Activated CD8-positive, alpha-beta memory T cell treated with anti-CD3 and anti-CD28 coated beads for 36 hours (primary cell): ENCODE measurements around the gene ZNF428. TPM values are rescaled to one million over a fixed set of nuclear protein-coding genes. Genes with fewer than 3 reads are reported as not detected.
"Not testable (repeated sequence)": the region's sequence is repeated elsewhere in the genome, so short reads cannot be mapped to it uniquely, and the experiment has no call there.

Experiments
- CTCF ChIA-PET: fragments of 350-600 bp; sonication (Branson Sonifier 250); formaldehyde crosslinking; loops from one replicate; lab custom pipeline; 2021; ENCODE audit warnings: antibody characterized with exemption; lab: Charles Lee
- POLR2A ChIA-PET: fragments of 350-600 bp; sonication (Branson Sonifier 250); formaldehyde crosslinking; loops from one replicate; lab custom pipeline; 2021; ENCODE audit warnings: antibody characterized with exemption; lab: Charles Lee
- total RNA-seq, 2 experiments: library from RNA; stranded (reverse); gene quantifications; one replicate each; pipeline ENCODE4 v1.2.3, GENCODE V29; 2021

Gene ZNF428
- total RNA-seq, 2 experiments from 2014 or later = 19.8 to 20.1 TPM

DNA sequence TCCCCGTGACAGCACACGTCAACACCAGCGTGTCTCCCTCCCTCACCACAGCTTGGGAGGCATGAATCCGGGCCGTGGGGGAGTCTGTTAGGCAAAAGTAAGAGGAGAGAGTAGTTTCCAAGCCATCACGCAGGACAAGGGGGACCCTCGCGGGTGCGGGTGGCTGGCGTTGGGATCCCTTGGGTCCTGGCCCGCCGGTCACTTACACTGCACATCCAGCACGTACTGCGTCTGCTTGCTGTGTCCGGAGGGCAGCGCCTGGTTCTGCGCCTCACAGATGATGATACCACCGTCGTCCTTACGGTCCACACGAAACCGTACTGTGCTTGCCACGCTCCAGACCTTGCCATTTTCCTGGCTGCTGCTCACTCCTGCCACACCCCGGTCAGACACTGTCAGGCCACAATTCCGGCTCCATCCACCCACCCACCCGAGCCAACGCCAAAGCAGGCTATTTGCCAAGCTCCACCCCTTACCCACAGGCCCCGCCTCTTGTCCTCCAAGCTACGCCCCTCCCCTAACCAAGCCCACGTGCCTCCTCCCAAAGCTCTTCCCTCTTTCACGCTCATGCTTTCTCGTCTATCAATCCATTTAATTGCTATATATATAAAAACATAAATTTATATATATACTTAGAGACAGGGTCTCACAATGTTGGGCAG lies 6.6 kb upstream of the ZNF428 start:
- CTCF ChIA-PET = no interaction called here
- POLR2A ChIA-PET = no interaction called here

DNA sequence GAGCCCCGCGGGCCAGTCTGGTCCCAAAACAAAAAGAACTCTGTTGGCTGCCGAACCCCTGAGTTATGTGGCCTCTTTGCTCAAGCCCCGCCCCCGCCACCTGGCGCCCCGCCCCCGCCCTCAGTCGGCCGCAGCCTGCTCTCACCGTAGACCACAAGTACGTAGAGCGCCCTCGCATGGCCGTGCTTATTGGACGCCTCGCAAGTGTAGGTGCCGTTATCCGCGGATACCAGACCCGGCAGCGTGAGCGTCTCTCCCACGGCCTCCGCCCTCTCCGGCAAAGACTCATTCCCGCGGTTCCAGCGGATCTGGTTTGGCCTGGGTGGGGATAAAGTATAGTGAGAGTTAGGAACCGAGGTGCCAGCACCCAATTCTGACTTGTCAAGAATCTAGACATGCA lies 5.5 kb upstream of the ZNF428 start:
- ChIA-PET POLR2A (no interaction called here), CTCF (no interaction called here)

DNA sequence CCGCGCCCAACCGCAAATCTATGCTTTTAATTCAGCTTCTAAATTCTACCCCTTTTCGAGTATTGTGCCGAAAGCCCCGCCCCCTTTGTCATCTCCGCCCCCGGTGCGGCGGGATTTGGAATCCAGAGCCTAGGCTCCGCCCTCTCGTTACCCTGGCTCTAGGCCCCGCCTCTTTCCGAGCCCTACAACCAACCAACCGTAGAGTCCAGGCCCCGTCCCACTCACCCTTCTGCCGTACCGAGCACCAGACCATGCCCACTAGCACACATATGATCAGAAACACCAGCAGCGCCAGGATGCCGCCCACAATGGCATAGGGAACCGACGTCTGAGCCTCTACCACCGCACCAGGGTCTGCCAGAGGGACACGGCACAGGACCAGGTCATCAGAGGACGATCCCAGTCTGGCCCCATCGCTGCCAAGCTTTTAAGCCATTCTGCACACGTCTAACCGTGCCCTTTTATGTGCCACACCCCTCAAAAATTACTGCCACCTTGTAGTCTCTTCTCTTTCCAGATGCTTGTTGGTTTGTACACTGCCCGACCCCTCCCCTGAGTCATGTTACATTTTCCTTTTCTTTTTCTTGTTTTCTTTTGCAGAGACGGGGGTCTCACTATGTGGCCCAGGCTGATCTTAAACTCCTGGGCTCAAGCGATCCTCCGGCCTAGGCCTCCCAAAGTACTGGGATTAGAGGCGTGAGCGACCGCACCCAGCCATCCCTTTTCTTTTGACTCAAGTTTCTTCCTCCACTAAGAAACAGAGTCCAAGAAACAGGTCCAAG lies 4.7 kb upstream of the ZNF428 start:
- ChIA-PET POLR2A (no interaction called here), CTCF (no interaction called here)

DNA sequence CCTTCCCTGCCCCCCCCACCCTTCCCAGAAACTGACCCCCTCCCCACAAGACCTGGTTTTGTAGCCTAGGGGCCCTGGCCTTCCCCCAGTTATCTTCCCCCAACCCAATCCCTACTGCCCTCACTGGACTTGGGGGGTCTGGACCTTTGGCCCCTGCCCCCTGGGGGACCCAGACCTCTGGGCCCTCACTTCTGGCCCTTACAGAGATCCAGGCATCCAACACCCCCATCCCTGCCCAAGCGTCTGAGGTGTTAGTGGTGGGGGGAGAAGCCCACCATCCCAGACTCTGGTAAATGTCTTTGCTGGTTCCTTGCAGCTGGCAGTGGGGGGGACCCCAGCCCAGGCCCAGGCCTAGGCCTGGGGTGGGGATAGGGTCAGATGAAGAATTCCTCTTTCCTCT lies 3.5 kb upstream of the ZNF428 start:
- ChIA-PET POLR2A (no interaction called here), CTCF (no interaction called here)

DNA sequence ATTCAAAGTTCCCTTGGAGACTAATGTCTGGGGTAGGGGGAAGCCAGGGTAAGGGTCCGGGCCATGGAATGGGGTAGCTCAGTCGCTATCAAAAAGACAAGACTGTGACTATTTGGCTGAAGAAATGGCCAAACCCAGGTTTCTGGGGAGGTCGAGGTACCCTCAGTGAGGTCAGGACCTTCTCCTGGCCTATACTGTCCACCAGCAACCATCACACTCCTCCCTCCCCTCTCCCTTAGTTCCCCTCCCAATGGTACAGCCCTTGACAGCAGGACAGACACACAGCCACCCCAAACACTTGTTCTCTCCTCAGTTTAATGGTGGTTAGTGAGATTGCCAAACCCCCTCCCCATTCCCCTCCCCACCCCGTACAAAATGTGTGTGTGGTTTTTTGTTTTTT lies 2.6 kb upstream of the ZNF428 start:
- ChIA-PET CTCF (interaction anchor here (1.0 kb wide), 1 partner anchor 27 kb away, joined by 3 read pairs; no protein-coding TSS in a partner anchor), POLR2A (no interaction called here)

DNA sequence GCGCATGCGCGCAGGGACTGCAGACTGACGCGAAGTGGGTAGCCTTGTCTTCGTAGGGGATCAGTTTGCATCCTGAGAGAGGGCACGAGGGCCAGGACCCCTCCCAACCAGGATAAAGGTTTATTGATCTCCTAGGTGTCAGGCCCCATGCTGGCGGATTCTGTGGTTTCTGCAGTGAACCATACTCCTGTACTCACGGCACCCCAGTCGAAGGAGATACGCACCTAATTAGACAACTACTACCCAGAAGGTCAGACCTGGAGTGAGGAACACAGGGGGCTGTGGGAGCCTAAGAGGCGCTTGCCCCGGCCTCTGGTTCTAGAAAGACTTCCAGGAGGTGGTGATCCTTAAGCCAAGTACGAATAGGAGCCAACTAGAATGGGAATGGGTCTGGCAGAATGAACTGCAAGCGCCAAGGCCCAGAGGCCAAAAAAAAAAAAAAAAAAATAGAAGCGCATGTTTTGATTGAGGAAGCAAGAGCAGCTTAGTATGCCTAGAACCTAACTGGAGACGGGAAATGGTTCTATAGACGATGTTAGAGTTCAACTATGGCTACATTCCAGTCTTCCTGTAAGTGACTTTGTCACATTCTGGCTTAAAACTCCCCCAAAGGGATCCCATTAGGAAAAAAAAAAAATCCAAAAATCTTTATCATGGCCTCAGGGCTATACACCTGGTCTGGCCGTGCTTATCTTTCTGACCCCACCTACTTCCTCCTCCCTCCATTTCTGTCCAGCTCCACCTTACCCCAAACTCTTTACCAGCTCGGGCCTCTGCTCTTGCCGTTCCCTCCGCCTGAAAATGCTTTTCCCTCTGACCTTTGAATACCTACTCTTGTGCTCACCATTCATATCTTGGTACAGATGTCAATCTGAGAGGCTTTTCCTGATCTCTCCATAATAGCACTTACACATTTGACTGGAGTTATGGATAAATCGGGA lies 902 bp upstream of the ZNF428 start:
- ChIA-PET CTCF (no interaction called here), POLR2A (interaction anchor here (0.6 to 1.4 kb wide), 2 partner anchors 24 to 117 kb away, joined by 3 to 6 read pairs; partner anchors contain the start of genes IRGQ and ZNF576)

DNA sequence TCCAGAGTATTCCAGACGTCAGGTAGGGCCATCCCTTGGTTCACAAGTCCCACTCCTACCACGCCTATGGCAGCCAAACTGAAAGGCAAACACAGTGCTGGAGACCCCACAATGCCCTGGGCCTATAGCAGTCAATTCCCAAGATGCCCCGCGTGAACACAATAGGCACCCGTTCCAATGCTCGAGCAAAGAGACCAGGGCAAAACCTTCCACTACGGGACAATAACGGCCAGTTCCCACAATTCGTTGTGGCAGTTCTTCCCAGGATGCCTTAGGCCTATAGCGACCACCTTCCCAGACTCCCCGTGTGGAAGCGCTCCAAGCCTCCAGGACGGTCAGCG lies 538 bp downstream of the ZNF428 start:
- ChIA-PET POLR2A (no interaction called here), CTCF (interaction anchor here (0.7 kb wide), 1 partner anchor 148 kb away, joined by 3 read pairs; no protein-coding TSS in a partner anchor)

DNA sequence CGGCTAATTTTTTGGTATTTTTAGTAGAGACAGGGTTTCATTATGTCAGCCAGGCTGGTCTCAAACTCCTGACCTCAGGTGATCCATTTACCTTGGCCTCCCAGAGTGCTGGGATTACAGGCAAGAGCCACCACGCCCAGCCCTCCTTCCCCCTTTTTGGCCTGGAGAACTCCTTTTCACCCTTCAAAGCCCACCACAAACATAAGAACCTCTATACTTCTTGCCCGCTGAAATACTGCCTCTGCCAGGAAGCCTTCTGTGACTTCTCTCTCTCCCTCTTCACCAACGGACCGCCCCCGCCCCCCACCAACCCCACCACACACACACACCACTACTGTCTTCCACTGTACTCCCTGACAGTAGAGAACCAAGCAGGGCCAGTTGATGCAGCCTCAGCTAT lies 2.5 kb downstream of the ZNF428 start:
- POLR2A ChIA-PET = no interaction called here
- CTCF ChIA-PET = interaction anchor here (0.8 kb wide), 1 partner anchor 23 kb away, joined by 4 read pairs; no protein-coding TSS in a partner anchor

DNA sequence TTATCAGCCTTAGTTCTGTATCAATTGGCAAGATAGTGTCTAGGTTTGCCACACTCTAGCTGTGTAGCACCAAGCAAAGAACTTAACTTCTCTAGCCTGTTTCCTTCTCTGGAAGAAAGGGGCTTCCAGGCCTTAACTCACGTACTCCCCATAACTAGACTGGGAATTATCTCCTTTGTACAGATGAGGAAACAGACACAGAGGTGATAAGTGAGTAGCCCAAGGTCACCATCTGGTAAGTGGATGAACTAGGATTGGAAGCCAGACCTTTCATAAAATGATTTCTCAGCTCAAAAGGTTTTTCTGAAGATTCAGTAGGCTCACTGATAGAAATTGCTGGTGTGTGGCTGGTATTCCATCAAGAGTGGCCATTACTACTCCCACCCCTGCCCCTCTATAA lies 3.1 kb downstream of the ZNF428 start:
- POLR2A ChIA-PET = interaction anchor here (0.5 kb wide), 1 partner anchor 168 kb away, joined by 3 read pairs; no protein-coding TSS in a partner anchor
- CTCF ChIA-PET = no interaction called here

DNA sequence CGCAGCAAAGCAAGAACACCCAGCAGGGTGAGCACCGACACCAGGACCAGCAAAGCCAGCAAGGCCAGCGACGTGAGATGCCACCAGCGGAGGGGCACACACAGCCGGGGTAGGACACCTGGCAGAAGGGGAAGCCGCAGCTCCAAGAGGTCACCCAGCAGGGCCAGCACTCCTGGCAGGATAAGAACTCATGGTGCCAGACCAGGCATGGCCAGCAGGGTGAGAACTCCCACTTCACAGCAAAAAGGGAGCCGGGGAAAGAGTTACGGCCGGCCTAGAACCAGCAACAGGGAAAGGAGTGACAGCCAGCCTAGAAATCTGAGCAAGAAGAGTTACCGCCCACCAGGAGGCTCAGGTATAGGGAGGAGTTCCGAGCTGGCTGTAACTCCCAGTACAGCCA lies 7.1 kb downstream of the ZNF428 start:
- POLR2A ChIA-PET = no interaction called here

DNA sequence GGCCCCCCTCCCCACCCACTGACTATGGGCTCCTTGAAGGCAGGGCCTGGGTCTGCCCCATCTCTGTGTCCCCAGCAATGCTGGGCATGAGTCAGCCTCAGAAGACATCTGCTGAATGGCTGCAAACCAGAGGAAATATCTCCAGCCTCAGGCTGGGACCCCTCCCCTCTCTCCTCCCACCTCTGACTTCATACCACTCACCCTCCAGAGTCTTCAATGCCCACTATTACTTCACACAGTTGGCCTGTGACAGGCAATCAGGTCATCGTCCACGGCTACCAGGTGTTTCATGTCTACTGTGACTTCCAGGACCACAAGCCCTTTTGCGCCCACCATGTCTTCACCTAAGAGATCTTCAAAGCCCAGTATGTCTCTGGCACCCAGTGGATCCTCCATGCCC lies 7.6 kb downstream of the ZNF428 start, which contains the start of gene SRRM5:
Gene SRRM5 (plus strand): TSS at position 301 of the 400 bp plus-strand sequence. CDS start 34 bp downstream, at position 335.
- ChIA-PET CTCF (no interaction called here), POLR2A (no interaction called here)

More for the DNA sequence above, 7.1 kb downstream of the ZNF428 start:
- CTCF ChIA-PET = no interaction called here

DNA sequence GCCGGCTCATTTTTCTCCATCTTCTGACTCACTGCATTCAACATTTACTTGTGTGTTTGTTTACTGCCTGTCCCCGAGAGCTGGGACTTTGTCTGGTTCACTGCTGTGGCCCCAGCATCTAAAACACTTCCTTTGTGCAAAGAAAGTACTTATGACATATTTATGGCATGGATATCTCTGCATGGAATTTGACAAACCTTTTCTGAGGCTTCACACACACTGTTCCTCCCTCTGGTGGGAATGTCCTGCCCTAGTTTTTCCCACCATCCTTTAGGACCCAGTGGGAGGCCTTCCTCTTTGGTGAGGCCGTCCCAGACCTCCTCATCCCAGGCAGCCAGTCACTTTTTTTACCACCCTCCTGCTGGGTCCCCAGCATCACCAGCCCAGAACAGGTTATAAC lies 8.9 kb downstream of the ZNF428 start:
- CTCF ChIA-PET = no interaction called here
- POLR2A ChIA-PET = no interaction called here

DNA sequence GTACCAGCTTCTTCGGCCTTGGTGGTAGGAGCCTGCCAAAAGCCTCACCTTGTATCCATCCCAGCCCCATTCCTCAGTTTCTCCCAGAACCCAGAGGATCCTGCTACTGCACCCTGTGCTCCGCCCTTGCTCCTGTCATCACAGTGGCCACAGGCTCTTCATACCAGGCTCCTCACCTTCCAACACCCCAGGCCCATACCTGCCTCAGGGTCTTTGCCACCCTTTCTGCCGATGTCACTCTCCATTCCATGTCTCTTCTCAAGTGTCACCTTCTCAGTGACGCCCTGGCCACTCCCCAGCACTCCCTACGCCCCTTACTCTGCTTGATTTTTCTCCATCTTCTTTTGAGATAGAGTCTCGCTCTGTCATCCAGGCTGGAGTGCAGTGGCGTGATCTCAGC lies 9.6 kb downstream of the ZNF428 start:
- CTCF ChIA-PET = interaction anchor here (1.2 kb wide), 2 partner anchors 14 to 142 kb away, joined by 3 read pairs; partner anchors contain the start of gene IRGQ
- POLR2A ChIA-PET = no interaction called here

DNA sequence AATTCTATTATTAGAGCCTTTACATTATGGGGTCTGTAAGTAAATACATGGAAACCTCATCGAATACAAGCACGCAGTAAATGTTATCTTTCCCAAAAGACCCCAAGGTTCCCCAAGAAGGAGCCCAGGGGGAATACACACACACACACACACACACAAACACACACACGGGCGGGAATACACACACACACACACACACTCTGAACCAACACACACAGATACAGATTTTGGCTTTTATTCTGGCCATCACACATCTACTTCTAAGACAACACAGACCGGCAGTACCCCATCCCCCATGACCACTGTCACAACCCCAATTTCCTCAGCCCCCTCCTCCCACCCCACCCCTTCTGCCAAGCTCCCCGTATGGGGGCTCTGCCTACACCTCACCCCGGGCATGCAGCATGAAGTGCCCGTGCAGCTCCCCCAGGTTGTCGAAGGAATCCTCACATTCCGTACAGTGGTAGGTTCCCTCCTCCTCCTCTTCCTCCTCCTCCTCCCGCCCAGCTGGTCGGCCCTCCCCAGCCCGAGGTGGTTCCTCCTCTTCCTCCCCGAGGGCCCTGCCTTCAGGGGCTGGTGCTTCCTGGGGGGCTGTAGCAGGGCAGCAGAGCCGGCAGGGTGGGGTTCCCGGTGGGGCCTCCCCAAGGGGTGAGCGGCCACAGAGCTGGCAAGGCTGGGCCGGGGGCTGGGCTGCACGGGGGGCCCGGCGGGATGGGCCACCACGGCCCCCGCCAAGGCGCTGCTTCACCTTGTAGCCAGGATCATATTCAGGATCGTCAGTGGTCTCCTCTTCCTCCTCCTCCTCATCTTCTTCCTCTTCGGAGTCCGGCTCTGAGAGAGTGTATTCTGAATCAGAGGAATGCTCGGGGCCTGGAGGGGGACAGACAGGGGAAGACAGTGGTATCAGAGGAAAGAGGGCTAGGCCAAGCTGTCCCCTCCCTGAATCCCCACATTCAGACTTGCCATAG lies 11.9 kb downstream of the ZNF428 start:
- ChIA-PET CTCF (no interaction called here), POLR2A (interaction anchor here (0.5 to 0.6 kb wide), 2 partner anchors 60 to 115 kb away, joined by 3 to 6 read pairs; no protein-coding TSS in a partner anchor)

DNA sequence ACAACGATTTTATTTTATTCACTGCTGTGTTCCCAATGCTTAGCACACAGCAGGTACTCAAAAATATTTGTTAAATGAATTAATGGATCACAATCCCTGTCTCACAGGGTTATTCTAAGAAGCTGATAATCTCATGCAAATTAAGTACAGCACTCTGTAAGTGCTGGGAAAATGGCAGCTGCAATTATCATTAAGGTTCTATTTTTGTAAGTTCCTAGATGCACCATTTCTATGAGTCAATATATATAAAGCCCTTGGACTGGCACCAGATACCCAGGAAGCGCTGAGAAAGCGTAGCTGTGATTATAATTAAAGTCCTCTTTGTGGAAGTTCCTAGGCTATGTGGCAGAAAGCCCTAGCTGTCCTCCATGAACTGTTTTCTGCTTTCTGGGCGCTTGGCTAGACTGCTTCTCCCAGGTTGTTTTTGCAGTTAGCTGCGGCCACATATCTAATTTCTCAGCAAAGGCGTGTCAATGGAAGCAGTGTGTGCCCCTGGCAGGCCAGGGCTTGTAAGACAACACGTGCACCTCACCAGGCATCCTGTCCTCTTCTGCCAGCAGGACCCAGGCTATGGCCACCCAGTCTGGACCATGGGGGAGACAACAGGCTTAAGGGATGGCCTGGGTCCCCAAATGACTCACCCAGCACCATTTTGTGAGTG lies 12.7 kb downstream of the ZNF428 start:
- ChIA-PET POLR2A (no interaction called here), CTCF (interaction anchor here (0.9 kb wide), 1 partner anchor 26 kb away, joined by 4 read pairs; no protein-coding TSS in a partner anchor)

DNA sequence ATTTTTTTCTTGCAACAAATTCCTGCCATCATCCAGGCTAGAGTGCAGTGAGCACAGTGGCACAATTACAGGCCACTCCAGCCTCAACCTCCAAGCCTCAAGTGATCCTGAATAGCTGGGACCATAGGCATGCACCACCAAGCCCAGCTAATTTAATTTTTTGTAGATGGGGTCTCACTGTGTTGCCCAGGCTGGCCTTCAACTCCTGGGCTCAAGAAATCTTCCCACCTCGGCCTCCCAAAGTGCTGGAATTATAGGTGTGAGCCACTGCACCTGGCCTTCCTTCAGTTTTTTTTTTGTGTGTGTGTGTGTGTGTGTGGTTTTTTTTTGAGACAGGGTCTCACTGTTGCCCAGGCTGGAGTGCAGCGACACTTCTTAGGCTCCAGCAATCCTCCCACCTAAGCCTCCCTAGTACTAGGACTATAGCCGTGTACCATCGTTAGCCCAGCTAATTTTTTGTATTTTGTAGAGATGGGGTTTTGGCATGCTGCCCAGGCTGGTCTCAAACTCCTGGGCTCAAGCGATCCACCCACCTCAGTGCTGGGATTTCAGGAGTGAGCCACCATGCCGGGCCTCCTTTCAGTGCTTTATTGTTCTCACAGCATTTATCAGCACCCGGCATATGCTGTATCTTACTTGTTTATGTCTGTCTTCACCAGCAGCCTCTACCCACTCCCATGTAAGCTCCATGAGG lies 13.4 kb downstream of the ZNF428 start:
- CTCF ChIA-PET = interaction anchor here (0.6 to 0.9 kb wide), 3 partner anchors 12 to 78 kb away, joined by 3 to 5 read pairs (median 4); no protein-coding TSS in a partner anchor
- POLR2A ChIA-PET = no interaction called here

DNA sequence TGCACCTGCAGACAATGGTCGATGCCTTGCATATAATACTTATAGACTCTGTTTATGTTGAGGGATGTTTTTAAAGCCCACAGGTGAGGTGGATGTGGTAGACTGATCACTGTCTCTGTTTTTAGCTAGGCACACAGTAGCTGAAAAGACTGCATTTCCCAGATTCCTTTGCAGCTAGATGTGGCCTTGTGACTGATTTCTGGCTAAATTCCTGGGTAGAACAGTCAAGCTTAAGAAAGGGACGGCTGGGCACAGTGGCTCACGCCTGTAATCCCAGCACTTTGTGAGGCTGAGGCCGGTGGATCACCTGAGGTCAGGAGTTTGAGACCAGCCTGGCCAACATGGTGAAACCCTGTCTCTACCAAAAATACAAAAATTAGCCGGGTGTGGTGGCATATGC lies 19.1 kb downstream of the ZNF428 start:
- CTCF ChIA-PET, POLR2A ChIA-PET: not testable (repeated sequence)
